GM21576 (cell line): ENCODE data around the gene LIN52.

Experiments
- ATAC-seq: cut with Tn5 transposase; IDR thresholded peaks from one replicate; pipeline ENCODE4 v1.9.1; 2021; ENCODE audit warnings: mild to moderate bottlenecking, moderate library complexity; ENCODE audit not compliant: unreplicated experiment

Gene LIN52

GRCh38 chr14:74179856-74180255 is 95.1 kb downstream of the LIN52 start:
- no peak for ATAC-seq

- no peak for ATAC-seq
Observed at GRCh38 chr14:74190927-74191575, 106.3 kb downstream of the LIN52 start.

- ATAC-seq, result no peak
Observed at GRCh38 chr14:74194506-74195274, 109.9 kb downstream of the LIN52 start.

- ATAC-seq, result no peak
Observed at GRCh38 chr14:74195623-74196022, 110.9 kb downstream of the LIN52 start.

- no peak for ATAC-seq
Observed at GRCh38 chr14:74198441-74199234, 113.9 kb downstream of the LIN52 start.

- ATAC-seq, result no peak
Observed at GRCh38 chr14:74202113-74202512, 117.4 kb downstream of the LIN52 start.

- no peak for ATAC-seq
Observed at GRCh38 chr14:74203639-74204038, 118.9 kb downstream of the LIN52 start.

GRCh38 chr14:74204491-74204890 is 119.7 kb downstream of the LIN52 start:
- ATAC-seq, result no peak

GRCh38 chr14:74205882-74206281 is 121.1 kb downstream of the LIN52 start:
- ATAC-seq, result no peak

- ATAC-seq, result no peak
Observed at GRCh38 chr14:74207943-74208342, 123.2 kb downstream of the LIN52 start.

- no peak for ATAC-seq
Observed at GRCh38 chr14:74208642-74209041, 123.9 kb downstream of the LIN52 start.

GRCh38 chr14:74211945-74212580 is 127.3 kb downstream of the LIN52 start:
- ATAC-seq, result no peak

- no peak for ATAC-seq
Observed at GRCh38 chr14:74213907-74214803, 129.4 kb downstream of the LIN52 start.

GRCh38 chr14:74216671-74217070 is 131.9 kb downstream of the LIN52 start:
- no peak for ATAC-seq

GRCh38 chr14:74217672-74218448 is 133.1 kb downstream of the LIN52 start:
- no peak for ATAC-seq

GRCh38 chr14:74218462-74218861 is 133.7 kb downstream of the LIN52 start:
- no peak for ATAC-seq

GRCh38 chr14:74219277-74220205 is 134.8 kb downstream of the LIN52 start:
- no peak for ATAC-seq

GRCh38 chr14:74220991-74221390 is 136.2 kb downstream of the LIN52 start:
- ATAC-seq, result no peak
